Fibroblast of skin of right biceps (primary cell): ENCODE data around the gene TMEM132D.

ENCODE experiments used
- DNase-seq: peaks from one replicate; pipeline ENCODE4 v3.0.0-alpha.2; 2013

The TMEM132D gene

DNA sequence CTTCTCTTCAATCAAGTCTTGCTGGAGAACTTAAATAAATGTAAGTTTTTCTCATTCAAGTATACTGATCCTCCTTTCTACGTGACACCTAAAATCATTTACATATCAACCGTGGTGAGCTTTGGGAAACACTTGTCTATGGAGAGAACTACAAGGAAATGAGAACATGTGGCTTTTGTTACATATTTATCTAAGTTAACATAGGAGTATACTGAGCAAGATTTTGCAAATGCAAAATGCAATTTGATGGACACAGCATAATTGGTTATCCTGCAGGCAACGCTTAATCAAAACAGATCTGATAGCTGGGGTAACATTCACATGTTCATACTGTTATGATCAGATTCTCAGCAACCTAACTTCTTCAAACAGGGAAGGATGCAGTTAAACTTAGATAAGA is 376.3 kb downstream of the TMEM132D start:
- DNase-seq, result no peak

DNA sequence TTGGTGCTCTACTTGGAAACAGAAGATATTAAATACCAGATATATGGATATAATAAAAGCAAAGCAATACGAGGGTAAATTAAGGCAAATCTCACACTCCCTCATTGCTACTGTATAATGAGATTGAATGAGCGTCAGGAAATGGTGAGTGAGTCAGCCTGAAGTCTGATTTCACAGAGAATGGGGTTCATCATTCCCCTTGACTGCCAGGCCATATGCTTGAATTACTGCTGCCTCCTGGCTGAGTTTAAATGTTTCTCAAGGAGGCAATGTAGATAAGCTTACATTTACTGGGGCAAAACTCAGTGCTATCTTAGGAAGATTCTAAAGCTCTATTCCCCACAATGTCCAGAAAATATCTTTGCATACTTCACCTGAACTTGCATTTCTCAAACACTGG is 380.2 kb downstream of the TMEM132D start:
- no peak for DNase-seq

DNA sequence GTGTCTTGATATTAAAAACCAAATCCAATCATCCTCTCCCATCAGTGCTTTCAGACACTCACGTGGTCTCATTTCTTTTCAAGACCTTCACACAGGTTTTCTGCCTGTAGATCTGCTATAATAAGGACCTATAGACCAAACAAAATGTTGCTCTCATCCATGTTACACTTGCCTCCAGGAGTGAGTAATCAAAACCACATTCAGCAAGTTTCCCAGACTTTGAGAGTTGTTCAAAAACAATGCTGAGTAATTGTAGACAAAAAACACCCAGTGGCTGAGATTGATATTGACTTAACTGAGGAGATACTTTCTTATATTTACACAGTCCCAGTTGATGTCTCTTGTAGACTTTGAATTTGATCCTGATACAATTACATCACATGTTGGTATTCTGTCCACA is 383.1 kb downstream of the TMEM132D start:
- peak; percentile 28 for DNase-seq

DNA sequence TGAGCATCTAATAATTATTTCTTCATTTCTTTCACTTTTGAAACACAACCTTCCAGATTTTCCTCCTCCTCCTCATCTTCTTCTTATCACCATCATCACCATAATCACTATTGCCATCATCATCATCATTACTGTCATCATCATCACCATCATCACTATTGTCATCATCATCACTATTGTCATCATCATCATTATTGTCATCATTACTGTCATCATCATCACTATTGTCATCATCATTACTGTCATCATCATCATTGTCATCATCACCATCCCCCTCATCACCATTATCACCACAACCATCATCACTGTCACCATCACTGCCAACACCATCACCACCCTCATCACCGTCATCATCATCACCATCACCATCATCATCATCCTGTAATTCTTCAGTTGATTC is 400.0 kb downstream of the TMEM132D start:
- no peak for DNase-seq

DNA sequence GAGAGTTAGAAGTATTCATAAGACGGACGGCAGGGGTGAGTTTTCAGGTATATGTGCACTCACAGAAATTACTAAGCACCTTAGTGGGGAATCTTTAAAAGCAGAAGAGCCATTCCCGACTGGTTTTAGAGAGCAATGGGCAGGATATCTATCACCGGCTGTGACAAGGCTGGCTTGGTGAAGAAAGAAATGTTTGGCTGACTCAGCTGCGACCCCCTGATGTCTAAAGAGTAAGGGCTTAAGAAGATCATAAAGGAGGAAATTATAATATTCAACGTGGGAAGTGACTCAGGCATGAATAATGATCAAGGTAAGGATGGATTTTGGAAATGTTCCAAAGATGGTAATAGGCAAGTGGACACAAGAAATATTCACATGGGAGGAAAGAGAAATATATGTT is 407.6 kb downstream of the TMEM132D start:
- DNase-seq, result no peak

DNA sequence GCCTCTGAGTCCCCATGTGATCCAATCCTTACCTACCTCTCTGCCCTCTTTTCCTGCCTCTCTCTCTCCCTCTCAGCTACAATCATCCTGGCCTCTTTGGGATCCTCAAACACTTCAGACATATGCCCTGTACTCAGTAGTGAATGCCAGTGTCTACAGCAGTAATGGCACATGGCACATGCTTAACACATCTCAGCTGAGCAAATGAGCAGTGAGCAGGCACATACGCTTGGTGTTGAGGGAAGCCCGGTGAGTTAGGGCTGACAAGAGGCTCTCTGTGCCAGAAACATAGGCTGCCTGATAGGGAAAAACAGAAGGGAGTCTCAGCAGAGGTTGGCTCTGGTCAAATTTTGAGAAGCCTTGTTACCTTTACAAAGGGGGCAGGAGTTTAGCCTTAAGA is 409.1 kb downstream of the TMEM132D start:
- DNase-seq, result no peak

DNA sequence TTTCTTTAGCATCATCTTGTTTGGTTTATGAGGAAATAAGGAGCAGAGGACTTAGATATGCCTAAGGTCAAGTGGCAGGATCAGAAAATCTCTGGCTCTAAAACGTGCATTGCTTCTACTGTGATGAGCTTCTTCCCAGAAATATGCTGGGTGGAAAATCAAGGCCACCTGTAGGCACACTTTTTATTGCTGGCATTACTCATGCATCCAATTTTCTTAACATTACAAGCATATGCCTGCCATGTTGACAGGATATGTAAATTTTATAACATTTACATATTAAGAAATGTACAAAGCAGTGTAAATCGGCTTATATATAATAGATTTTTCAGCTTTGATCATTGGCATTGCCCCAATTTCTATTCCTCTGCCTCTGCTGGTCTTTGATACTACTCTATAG is 409.6 kb downstream of the TMEM132D start:
- DNase-seq, result no peak

DNA sequence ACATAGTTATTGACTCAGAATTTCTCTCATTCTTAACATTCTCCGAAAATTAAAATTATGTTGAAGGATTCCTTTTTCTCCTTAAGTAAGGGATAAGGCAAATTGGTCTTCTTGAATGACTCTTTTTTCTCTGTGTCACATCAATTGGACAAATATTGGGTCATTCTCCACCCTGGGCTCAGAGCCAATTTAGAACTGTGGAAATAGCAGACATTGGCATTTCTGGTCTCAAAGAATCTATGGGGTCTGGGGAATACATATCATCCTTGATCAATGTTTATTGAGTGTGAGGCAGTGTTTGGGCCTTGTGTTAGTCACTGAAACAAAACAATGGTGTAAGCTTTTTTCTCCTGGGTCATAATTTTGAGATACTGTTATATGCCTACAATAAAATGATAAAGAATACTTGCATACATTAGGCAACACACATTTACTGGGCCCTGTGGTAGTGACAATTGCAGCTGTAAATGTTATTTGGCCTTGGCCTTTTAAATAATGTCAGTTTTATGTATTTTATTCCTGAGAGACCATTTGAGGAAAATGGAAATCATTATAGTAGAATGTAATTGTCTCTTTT is 414.6 kb downstream of the TMEM132D start:
- DNase-seq, result no peak

DNA sequence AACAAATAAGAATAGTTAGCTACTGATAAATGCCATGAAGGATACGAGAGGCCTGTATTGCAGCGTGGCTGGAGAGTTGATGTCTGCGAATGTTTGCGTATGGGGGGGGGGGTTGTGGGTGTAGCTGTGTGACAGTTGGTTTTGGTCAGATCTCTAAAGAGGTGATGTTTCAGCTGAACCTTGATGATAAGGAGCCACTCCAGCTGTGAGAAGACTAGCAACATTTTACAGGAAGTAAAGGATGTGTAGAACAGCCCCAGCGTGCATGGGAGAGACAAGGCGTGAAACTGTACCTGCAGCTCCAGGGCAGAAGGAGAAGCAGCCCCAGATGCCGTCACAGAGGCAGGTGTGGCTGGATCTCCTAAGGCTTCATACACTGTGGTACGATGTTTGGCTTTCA is 416.9 kb downstream of the TMEM132D start:
- DNase-seq, result no peak

DNA sequence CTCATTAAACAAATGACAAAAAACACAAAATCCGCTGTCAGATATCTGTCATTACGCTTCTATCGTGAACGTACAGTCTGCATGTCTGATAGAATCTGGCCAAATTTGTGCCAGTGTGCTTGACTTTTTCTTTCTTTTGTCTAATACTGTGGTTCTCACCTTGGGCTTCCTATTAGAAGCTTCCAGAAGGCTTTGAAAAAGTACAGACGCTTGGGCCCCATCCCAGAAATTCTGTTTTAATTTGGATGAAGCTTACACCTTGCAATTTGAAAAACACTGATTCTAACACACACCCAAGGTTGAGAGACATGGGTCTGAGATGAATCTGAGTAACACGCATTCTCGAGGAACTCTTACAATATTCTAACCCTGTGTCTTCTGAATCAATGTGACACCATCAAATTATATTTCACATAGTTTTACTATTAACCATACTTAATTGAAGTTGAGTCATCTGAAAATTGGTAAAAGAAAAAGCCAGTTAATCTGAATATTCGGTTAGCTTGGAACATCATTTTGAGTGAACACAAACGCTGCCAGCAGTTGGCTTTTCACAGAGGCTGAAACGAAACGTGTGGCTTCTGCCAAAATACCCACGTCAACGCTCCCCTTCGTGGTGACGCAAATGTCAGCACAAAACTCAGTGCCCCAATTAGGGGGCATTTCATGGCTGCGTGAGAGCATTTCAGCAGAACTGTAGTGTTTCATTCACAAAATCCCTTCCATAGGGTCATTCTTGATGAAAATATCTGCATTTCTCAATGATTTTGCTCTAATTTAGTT is 420.5 kb downstream of the TMEM132D start:
- DNase-seq, result no peak

DNA sequence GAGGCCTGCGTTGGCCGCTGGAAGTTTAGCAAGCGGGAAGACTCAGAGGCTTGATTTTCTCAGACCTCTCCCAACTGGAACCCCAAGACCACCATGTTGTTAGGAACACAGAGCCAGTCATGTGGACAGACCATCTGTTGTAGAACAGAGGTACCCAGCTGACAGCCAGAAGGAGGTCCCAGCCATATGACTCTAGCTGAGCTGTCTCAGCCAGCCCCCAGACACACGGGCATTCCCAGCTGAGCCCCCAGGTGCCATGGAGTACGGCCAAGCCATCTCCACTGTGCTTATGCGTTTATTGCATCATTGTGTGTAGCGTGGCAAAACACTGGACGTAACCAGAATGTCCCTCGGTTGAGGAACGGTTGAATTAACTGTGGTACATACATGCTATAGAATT is 421.9 kb downstream of the TMEM132D start:
- DNase-seq, result no peak

DNA sequence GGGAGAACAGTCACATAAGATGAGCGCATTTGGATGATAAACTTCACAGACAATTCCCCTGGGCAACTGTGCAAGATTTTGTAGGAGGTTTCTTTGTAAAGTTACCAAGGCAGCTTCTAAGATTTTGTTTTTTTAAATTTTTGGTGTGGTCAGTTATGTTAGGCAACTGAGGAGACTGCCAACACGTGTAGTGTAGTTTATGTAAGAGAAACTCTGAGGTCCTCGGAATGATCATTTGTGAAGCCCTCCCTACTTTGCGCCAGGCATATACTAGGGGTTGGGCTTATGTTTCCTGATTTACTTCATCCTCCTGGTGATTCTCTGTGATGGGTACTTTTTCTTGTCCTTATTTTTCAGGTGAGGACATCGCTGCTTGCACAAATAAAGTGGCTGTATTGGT is 433.6 kb downstream of the TMEM132D start:
- DNase-seq, result no peak

DNA sequence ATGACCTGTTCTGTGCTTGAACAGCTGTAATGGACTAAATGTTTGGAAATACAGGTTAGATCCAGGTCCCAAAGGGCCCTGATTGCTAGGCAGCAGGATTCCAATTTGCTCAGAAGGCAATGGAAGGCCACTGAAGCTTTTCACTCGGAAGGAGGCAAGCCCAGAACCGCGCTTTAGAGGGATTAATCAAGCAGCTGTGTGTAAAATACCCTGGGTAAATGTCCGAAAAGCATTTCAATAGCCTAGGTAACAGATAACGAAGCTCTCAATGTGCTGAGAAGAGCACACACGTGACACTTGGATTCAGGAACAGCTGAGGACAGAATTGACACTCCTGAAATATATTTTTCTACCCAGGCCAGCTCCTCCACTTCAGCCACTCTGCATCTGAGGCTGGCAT is 436.1 kb downstream of the TMEM132D start:
- DNase-seq, result no peak

DNA sequence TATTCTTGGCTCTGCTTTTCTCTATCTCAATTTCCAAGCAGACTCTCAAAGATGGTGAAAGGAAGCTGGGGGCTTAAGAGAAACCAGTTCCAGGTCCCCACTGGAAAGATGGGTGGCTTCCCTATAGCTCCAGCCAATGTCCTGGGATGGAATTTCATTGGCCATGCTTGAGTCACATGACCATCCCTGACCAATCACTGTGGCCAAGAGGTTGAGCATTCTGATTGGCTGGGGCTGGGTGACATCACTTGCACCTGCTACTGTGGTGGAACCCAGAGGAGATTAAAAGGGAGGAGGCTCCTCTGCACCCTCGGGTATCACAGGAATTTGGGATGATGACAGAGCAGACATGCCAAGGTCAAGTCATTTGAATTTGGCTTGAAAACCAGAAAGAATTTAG is 436.5 kb downstream of the TMEM132D start:
- no peak for DNase-seq

DNA sequence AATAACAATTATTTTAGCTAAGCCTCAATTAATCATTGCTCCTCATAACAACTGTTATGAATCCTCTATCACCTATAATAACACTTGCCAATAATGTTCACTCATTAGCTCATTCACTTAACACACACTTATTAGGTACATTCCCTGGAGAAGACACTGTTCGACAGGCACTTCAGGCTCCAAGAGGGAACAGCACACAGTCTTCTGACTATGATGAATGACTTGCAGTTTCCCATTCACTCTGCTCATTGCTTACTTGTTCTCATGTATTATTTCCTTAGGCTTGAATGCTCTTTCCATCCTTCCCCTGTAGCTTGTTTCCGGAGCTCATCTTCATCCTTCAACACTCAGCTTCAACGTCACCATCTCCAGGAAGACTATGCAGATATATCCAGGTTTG is 437.3 kb downstream of the TMEM132D start:
- DNase-seq, result no peak

DNA sequence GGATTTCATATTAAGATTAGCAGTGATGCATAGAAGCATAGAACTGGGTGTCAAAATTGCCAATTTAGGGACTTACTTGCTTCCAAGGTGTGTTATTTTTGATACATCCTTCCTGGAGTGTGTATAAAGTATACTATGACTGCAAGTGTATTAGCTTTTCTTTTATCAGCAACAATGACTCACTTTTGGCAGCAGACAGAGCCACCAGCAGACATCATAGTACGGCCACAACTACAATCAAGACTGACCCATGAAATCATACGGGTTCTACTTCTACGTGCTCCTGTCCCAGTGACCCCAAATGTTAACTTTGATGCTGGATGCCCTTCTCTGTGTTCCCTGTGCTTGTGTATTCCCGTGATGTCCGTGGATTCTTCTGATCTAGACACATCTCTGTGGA is 443.9 kb downstream of the TMEM132D start:
- no peak for DNase-seq

DNA sequence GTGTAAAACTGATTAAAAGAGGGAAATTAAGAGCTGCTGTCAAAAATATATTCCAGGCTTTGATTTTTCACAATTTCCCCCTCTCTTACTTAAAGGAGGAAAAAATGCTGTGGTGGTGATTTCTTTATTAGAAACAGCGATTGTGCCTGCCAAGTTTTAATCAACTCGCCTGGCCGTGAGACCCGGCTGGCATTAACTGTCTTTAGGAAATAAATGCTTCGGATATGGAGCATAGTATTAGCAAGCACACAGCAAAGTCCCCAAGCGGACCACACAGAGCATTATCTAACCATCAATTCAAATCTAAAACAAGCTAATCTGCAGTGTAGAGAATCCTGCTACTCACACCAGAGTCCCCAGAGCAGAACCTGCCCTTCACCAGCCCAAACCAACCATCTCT is 457.1 kb downstream of the TMEM132D start:
- no peak for DNase-seq

DNA sequence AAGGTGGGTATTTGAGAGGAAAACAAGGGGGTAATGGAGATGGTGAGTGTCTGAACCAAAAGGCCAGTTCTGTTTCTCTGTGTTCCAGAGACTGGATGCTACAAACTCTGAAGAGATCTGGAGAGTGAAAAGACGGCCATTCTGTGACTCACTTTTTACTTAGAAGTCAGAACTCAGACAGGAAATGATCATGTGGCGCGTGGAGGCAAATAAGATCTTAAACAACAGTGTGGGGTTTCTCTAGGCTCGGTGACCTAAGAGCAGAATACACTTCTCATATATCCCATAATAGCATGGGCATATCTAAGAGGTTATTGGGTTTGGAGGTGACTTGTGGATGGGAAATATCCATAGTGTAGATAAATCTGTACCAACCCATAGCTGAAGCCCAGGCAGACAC is 463.5 kb downstream of the TMEM132D start:
- DNase-seq, result no peak

DNA sequence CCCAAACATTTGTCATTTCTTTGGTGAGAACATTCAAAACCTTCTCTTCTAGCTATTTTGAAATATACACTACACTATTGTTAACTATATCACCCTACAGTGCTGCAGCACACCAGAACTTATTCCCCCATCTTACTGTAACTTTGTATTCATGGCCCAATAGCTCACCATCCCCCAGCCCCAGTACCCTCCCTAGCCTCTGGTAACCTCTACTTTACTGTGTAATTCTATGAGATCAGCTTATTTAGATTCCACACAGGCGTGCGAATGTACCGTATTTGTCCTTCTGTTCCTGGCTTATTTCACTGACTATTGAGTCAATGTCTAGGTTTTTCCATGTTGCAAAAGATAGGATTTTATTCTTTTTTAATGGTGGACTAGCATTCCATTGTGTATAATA is 469.0 kb downstream of the TMEM132D start:
- DNase-seq, result no peak

DNA sequence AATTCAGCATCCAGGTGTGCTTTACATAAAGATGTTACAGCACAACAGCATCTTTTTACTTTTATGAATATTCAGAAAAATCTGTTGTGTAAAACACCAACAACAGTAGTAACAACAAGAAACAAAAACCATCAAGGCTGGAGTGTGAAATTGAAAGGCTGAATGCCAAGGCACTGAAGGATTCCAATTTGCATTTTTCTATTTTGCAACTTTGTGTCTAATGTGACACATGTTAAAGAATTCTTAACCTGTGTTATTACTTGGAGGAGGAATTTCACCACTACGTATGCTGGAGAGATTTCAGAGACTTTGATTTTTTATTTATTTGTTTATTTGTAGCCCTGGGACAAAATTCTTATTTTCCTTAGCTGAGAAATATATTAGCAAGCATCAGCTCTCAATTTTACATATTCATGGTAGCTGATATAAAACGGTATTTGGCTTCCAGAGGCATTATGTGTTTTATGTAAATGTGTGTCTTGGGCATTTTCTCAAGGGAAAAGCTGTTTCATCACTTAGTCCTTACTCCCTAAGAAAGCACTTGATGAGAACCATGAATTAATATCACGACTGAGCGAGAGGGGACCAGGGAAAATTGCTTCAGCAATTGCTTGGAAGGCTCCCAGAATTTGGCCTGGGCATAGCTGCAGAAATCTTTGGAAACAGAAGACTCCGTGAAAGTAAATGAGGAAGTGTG is 475.4 kb downstream of the TMEM132D start:
- no peak for DNase-seq

DNA sequence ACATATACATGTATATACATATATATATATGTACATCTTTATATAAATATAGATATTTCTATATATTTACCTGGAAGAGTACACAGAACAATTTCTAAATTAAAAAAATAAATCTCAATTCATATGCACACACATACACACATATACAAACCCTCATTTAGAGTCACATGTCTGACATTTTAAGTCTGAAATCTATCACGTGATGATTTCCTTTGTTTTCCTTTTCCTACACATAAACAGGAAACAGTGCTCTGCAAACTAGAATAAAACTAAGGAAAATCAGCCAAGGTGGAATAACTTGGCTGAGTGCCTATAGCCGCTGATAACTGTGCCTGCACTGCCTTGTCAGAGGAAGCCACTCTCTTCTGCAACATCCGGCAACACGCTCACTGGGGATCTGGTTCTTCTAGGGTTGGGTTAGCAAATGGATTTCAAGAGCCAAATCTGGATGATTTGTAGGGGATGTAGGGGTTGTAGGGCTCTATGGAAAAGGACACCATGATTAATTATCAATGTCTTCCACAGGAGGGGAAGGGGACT is 480.7 kb downstream of the TMEM132D start:
- no peak for DNase-seq

DNA sequence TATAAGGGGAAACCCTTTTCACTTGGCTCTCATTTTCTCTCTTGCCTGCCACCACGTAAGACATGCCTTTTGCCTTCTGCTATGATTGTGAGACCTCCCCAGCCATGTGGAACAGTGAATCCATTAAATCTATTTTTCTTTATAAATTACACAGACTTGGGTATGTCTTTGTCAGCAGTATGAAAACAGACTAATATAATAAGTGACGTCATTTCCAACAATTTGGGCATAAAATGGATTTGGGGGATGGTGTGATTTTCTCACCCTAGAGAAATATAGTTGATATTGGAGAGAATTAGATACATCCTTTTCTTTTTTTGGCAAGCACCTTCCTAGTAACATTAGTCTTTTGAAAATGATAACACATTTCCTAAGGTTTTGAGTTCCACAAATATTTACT is 490.5 kb downstream of the TMEM132D start:
- no peak for DNase-seq

DNA sequence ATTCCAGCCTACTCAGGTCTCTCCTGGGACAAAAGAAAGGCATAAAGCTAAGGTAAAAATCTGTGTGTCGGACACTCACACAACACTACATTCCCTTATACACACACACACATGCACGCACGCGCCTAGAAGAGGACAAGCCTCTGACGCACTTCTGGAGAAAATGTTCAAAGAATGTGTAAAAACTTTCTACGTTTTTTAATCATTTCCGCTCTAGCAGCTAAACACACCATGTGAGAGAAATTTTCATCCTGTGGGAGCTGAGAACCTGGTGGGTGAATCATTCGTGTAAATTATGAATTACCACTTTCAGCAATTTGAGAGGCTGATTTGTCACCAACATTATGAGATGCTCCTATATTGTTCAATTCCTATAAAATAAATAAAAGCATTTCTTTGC is 494.5 kb downstream of the TMEM132D start:
- no peak for DNase-seq

DNA sequence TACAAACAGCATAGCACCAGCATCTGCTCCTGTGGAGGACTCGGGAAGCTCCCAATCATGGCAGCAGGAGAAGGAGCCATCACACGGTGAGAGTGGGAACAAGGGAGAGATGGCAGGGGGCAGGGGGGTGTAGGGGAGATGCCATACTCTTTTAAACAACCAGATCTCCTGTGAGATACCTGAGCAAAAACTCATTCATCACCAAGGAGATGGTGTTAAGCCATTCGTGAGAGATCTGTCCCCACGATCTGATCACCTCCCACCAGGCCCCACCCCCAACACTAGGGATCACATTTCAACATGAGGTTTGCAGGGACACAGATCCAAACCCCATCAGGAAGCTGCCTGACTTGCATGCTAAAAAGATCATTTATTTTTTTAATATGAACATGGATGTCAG is 499.3 kb downstream of the TMEM132D start:
- no peak for DNase-seq
